T-helper 17 cell (primary cell): ENCODE data around the gene ZNF609. TPM values are rescaled to one million over a fixed set of nuclear protein-coding genes. Genes with fewer than 3 reads are reported as not detected.

ENCODE experiments used
- ATAC-seq: fragments of 150-1000 bp; cut with Tn5 transposase; 2 replicates; pipeline ENCODE4 v1.10.0; 2021; ENCODE audit warnings: mild to moderate bottlenecking, moderate library complexity
- DNase-seq, 3 donors: peaks; one replicate each; pipeline versions ENCODE4 v3.0.0 to v3.0.0-alpha.2; 2020 to 2021
- H3K9me3 ChIP-seq: one replicate; pipeline ENCODE4 v1.7.0; 2013; ENCODE audit warnings: low read length, mild to moderate bottlenecking; ENCODE audit not compliant: control insufficient read depth, poor library complexity, severe bottlenecking
- H3K27ac Mint-ChIP-seq: one replicate; pipeline ENCODE4 v1.8.0; 2022; ENCODE audit warnings: mild to moderate bottlenecking, moderate library complexity, mixed read lengths
- H3K27me3 Mint-ChIP-seq: one replicate; pipeline ENCODE4 v1.8.0; 2022; ENCODE audit warnings: mixed read lengths
- H3K36me3 Mint-ChIP-seq: one replicate; pipeline ENCODE4 v1.8.0; 2022; ENCODE audit warnings: low read depth, mixed read lengths
- H3K4me1 Mint-ChIP-seq: one replicate; pipeline ENCODE4 v1.8.0; 2022; ENCODE audit warnings: mild to moderate bottlenecking, mixed read lengths
- H3K4me3 Mint-ChIP-seq: one replicate; pipeline ENCODE4 v1.8.0; 2022; ENCODE audit warnings: mild to moderate bottlenecking, moderate library complexity, mixed read lengths
- total RNA-seq, 4 donors: library from RNA in 2 of 4; stranded (reverse) in 2 of 4; gene quantifications; one replicate each; pipeline ENCODE4 v1.2.3 and lab custom pipeline; 2022 to 2026

Gene ZNF609
- total RNA-seq, 2 donors from 2014 or later: 37.6 to 43.2 TPM

- H3K27me3 Mint-ChIP-seq: no peaks in the 10 kb centered on the region
- no peak overlapping the region for H3K27ac Mint-ChIP-seq
- ATAC-seq (no peak), DNase-seq (no peak)
- H3K4me3 Mint-ChIP-seq: no peak overlapping the region
- peaks cover 46% of the 10 kb centered on the region for H3K4me1 Mint-ChIP-seq
- H3K9me3 ChIP-seq: no peaks in the 10 kb centered on the region
- no peaks in the 10 kb centered on the region for H3K36me3 Mint-ChIP-seq
Observed at GRCh38 chr15:64522226-64522823, 61.9 kb downstream of the ZNF609 start.

DNA sequence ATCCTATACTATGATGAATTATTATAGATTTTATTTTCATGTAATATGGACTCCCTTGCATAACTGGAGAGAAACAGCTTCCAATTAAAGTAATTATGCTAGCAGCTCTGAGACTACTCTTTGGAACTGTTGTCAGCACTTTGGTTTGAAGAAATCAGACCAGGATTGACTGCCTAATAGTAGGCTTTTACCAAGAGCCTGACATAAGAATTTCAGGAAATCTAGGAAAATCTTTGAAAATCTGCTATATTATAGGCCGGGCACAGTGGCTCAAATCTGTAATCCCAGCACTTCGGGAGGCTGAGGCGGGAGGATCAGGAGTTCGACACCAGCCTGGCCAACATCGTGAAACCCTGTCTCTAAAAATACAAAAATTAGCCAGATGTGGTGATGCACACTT, 62.9 kb downstream of the ZNF609 start:
- Mint-ChIP-seq H3K27ac (no peak overlapping the region), H3K36me3 (no peaks in the 10 kb centered on the region), H3K4me3 (no peak overlapping the region), H3K4me1 (peaks cover 47% of the 10 kb centered on the region), H3K27me3 (no peaks in the 10 kb centered on the region)
- ATAC-seq (no peak), DNase-seq (no peak)
- no peaks in the 10 kb centered on the region for H3K9me3 ChIP-seq

GRCh38 chr15:64524778-64525177, 64.4 kb downstream of the ZNF609 start:
- H3K27ac Mint-ChIP-seq: no peak overlapping the region
- no peaks in the 10 kb centered on the region for H3K36me3 Mint-ChIP-seq
- no peaks in the 10 kb centered on the region for H3K27me3 Mint-ChIP-seq
- ATAC-seq: no peak
- no peak overlapping the region for H3K4me3 Mint-ChIP-seq
- H3K9me3 ChIP-seq: no peaks in the 10 kb centered on the region
- H3K4me1 Mint-ChIP-seq: peaks cover 34% of the 10 kb centered on the region
- no peak for DNase-seq

- H3K27me3 Mint-ChIP-seq: no peaks in the 10 kb centered on the region
- no peak overlapping the region for H3K27ac Mint-ChIP-seq
- no peaks in the 10 kb centered on the region for H3K9me3 ChIP-seq
- no peaks in the 10 kb centered on the region for H3K36me3 Mint-ChIP-seq
- no peak overlapping the region for H3K4me3 Mint-ChIP-seq
- H3K4me1 Mint-ChIP-seq: peaks cover 40% of the 10 kb centered on the region
- no peak for DNase-seq
- ATAC-seq: no peak
Observed at GRCh38 chr15:64525828-64526530, 65.6 kb downstream of the ZNF609 start.

DNA sequence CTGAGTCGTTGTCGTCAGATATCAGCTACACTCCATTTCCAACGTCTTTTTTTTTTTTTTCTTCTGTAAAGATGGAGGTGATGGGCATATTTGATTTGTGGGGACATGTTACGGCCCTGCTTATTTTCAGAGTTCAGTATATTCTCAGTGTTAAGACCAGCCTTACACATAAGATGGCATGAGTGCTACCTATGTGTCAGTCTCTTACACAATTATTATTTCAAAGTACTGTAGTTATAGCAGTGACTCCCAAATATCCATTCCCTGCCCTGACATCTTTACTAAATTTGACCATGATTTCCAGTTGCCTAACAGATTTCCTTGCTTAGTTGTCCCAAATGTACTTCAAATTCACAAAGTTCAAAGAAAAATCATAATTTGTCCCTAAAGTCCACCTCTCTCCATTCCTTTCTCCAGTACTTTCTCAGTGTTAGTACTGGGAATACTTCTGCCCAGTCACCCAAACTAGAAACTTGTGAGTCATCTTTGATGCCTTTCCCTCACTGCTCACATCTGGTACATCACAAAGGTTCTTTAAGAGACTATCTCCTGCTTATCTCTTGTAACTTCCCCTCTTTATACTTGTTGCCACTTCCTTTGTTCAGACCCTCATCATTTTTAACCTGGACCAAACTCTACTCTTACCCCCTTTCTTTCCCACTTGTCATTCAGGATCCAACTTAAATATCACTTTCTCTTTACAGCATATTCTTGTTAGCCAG, 67.0 kb downstream of the ZNF609 start:
- Mint-ChIP-seq H3K36me3 (peaks cover 2% of the 10 kb centered on the region), H3K27ac (peak overlapping the region; percentile 47), H3K4me1 (peaks cover 41% of the 10 kb centered on the region), H3K27me3 (no peaks in the 10 kb centered on the region), H3K4me3 (no peak overlapping the region)
- no peaks in the 10 kb centered on the region for H3K9me3 ChIP-seq
- no peak for ATAC-seq
- no peak for DNase-seq

DNA sequence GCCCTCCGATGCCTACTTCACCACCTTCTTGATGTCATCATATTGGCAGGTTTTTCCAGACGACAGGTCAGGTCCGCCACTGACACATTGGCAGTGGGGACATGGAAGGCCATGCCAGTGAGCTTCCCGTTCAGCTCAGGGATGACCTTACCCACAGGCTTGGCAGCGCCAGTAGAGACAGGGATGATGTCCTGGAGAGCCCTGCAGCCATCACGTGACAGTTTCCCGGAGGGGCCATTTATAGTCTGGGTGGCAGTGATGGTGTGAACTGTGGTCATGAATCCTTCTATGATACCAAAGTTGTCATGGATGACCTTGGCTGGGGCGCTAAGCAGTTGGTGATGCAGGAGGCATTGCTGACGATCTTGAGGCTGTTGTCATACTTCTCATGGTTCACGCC, 68.5 kb downstream of the ZNF609 start:
- no peak overlapping the region for H3K27ac Mint-ChIP-seq
- H3K4me3 Mint-ChIP-seq: no peak overlapping the region
- ATAC-seq: no peak

DNA sequence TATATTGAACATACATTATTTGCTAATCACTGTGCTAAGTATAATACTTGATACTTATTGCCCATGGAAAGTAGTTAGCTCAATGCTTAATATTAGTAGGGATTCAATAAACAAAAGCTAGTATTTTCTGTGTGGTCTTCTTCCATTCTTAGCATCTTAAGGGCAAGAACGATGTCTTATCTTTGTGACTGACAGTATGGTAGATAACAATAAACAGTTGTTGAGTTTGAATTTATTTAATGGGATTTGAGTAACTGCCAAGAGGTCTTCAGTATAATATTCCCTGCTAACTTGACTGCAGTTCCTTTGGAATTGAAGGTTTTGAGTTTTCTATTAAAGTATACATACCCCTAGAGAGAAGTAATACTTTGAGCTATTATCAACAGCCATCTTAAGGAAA, 70.1 kb downstream of the ZNF609 start:
- DNase-seq (no peak), ATAC-seq (no peak)
- H3K27ac Mint-ChIP-seq: peak overlapping the region; percentile 68
- H3K4me3 Mint-ChIP-seq: no peak overlapping the region
- H3K36me3 Mint-ChIP-seq: peaks cover 2% of the 10 kb centered on the region
- H3K4me1 Mint-ChIP-seq: peaks cover 46% of the 10 kb centered on the region
- H3K27me3 Mint-ChIP-seq: no peaks in the 10 kb centered on the region
- no peaks in the 10 kb centered on the region for H3K9me3 ChIP-seq

More for the DNA sequence above, 68.5 kb downstream of the ZNF609 start:
- Mint-ChIP-seq H3K36me3 (peaks cover 2% of the 10 kb centered on the region), H3K4me1 (peaks cover 50% of the 10 kb centered on the region), H3K27me3 (no peaks in the 10 kb centered on the region)
- H3K9me3 ChIP-seq: no peaks in the 10 kb centered on the region
- no peak for DNase-seq

GRCh38 chr15:64530918-64531317, 70.5 kb downstream of the ZNF609 start:
- no peaks in the 10 kb centered on the region for H3K9me3 ChIP-seq
- DNase-seq (no peak), ATAC-seq (no peak)
- Mint-ChIP-seq H3K27me3 (no peaks in the 10 kb centered on the region), H3K27ac (no peak overlapping the region), H3K36me3 (peaks cover 2% of the 10 kb centered on the region), H3K4me3 (no peak overlapping the region), H3K4me1 (peaks cover 45% of the 10 kb centered on the region)

GRCh38 chr15:64532521-64533315, 72.3 kb downstream of the ZNF609 start:
- H3K27me3 Mint-ChIP-seq: no peaks in the 10 kb centered on the region
- H3K4me3 Mint-ChIP-seq: no peak overlapping the region
- no peaks in the 10 kb centered on the region for H3K9me3 ChIP-seq
- H3K4me1 Mint-ChIP-seq: peaks cover 39% of the 10 kb centered on the region
- no peak overlapping the region for H3K27ac Mint-ChIP-seq
- ATAC-seq (no peak), DNase-seq (no peak)
- H3K36me3 Mint-ChIP-seq: peaks cover 2% of the 10 kb centered on the region

- no peak for DNase-seq
- Mint-ChIP-seq H3K4me1 (peaks cover 35% of the 10 kb centered on the region), H3K27me3 (no peaks in the 10 kb centered on the region), H3K27ac (no peak overlapping the region), H3K36me3 (peaks cover 2% of the 10 kb centered on the region), H3K4me3 (no peak overlapping the region)
- no peak for ATAC-seq
- no peaks in the 10 kb centered on the region for H3K9me3 ChIP-seq
Observed at GRCh38 chr15:64535460-64536243, 75.3 kb downstream of the ZNF609 start.

- no peak overlapping the region for H3K4me3 Mint-ChIP-seq
- peaks cover 2% of the 10 kb centered on the region for H3K36me3 Mint-ChIP-seq
- ATAC-seq (no peak), DNase-seq (no peak)
- H3K27ac Mint-ChIP-seq: no peak overlapping the region
- H3K9me3 ChIP-seq: no peaks in the 10 kb centered on the region
- peaks cover 30% of the 10 kb centered on the region for H3K4me1 Mint-ChIP-seq
- H3K27me3 Mint-ChIP-seq: no peaks in the 10 kb centered on the region
Observed at GRCh38 chr15:64536244-64536836, 76.0 kb downstream of the ZNF609 start.

DNA sequence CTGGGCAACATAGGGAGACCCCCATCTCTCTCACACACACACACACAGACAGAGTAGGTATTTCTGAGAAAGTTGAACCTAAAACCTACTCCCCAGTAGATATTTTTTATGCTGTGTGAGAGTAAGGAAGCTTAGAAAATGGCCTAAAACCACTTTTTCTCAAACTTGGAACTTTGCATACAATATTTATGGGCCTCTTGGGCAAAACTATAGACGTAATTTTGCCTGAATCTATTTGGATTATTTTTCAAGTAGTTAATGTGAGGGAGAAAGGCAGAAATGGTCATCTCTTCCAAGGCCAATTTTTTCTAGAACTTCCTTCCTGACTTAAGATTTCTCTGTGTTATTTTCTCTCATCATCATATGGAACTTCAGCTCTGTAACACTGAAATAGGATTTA, 81.7 kb downstream of the ZNF609 start:
- Mint-ChIP-seq H3K27me3 (no peaks in the 10 kb centered on the region), H3K4me1 (peaks cover 28% of the 10 kb centered on the region), H3K4me3 (no peak overlapping the region), H3K36me3 (peaks cover 2% of the 10 kb centered on the region), H3K27ac (no peak overlapping the region)
- H3K9me3 ChIP-seq: no peaks in the 10 kb centered on the region
- ATAC-seq (no peak), DNase-seq (no peak)
